Measurements from ENCODE around the gene PHACTR1. TPM values are rescaled to one million over a fixed set of nuclear protein-coding genes. Genes with fewer than 3 reads are reported as not detected.
"Not testable (repeated sequence)": the region's sequence is repeated elsewhere in the genome, so short reads cannot be mapped to it uniquely, and the experiment has no call there.

PHACTR1 gene
- total RNA-seq, 1 donor from 2014 or later: 72.8 TPM

GRCh38 chr6:12729467-12729866 lies 12.9 kb downstream of the PHACTR1 start:
- TF ChIP-seq CTCF (IDR thresholded peaks at IDR 0.05): no peak
- Histone ChIP-seq H3K27me3 (peaks cover 8% of the 10 kb centered on the region), H3K36me3 (no peaks in the 10 kb centered on the region), H3K4me1 (no peaks in the 10 kb centered on the region), H3K27ac (no peak overlapping the region), H3K9me3 (no peaks in the 10 kb centered on the region), H3K4me3 (no peak overlapping the region)
- no peak for ATAC-seq
- intact Hi-C loops (cut with DNase I): no loop called here
- no peak for DNase-seq

- ATAC-seq; H3K4me1 ChIP-seq; H3K27ac ChIP-seq; H3K27me3 ChIP-seq; H3K4me3 ChIP-seq; intact Hi-C loops (cut with DNase I); DNase-seq; H3K36me3 ChIP-seq; H3K9me3 ChIP-seq: not testable (repeated sequence)
These were observed 14.2 kb downstream of the PHACTR1 start for GRCh38 chr6:12730809-12731208.

- Histone ChIP-seq H3K27me3 (no peaks in the 10 kb centered on the region), H3K36me3 (no peaks in the 10 kb centered on the region), H3K27ac (no peak overlapping the region), H3K9me3 (no peaks in the 10 kb centered on the region), H3K4me1 (no peaks in the 10 kb centered on the region), H3K4me3 (no peak overlapping the region)
- no peak for TF ChIP-seq CTCF (IDR thresholded peaks at IDR 0.05)
- ATAC-seq: no peak
- no peak for DNase-seq
- intact Hi-C loops (cut with DNase I): no loop called here
These were observed 17.3 kb downstream of the PHACTR1 start for GRCh38 chr6:12733876-12734275.

- H3K4me3 ChIP-seq: no peak overlapping the region
- no peak overlapping the region for H3K27ac ChIP-seq
- no peaks in the 10 kb centered on the region for H3K4me1 ChIP-seq
- no peaks in the 10 kb centered on the region for H3K9me3 ChIP-seq
- ATAC-seq (no peak), DNase-seq (no peak)
- intact Hi-C loops (cut with DNase I): no loop called here
- no peak for TF ChIP-seq CTCF (IDR thresholded peaks at IDR 0.05)
- no peaks in the 10 kb centered on the region for H3K27me3 ChIP-seq
- no peaks in the 10 kb centered on the region for H3K36me3 ChIP-seq
These were observed 19.2 kb downstream of the PHACTR1 start for GRCh38 chr6:12735786-12736185.

- TF ChIP-seq CTCF (IDR thresholded peaks at IDR 0.05): no peak
- Histone ChIP-seq H3K27me3 (peaks cover 44% of the 10 kb centered on the region), H3K9me3 (no peaks in the 10 kb centered on the region), H3K27ac (no peak overlapping the region), H3K36me3 (no peaks in the 10 kb centered on the region), H3K4me1 (no peaks in the 10 kb centered on the region), H3K4me3 (no peak overlapping the region)
- intact Hi-C loops (cut with DNase I): no loop called here
- no peak for ATAC-seq
- no peak for DNase-seq
These were observed 31.8 kb downstream of the PHACTR1 start for GRCh38 chr6:12748411-12748810.

- Histone ChIP-seq H3K9me3 (no peaks in the 10 kb centered on the region), H3K27ac (no peak overlapping the region), H3K27me3 (peaks cover 44% of the 10 kb centered on the region), H3K4me1 (no peaks in the 10 kb centered on the region), H3K4me3 (no peak overlapping the region), H3K36me3 (no peaks in the 10 kb centered on the region)
- ATAC-seq (peak; percentile 46), DNase-seq (peak; percentile 65)
- TF ChIP-seq CTCF (IDR thresholded peaks at IDR 0.05): no peak
- intact Hi-C loops (cut with DNase I): no loop called here
These were observed 32.4 kb downstream of the PHACTR1 start for GRCh38 chr6:12748815-12749521.

Measured in upper lobe of right lung (tissue), 1 donor.